DND-41 (cell line): ENCODE measurements around the gene SLC7A1.

Source experiments
- ATAC-seq: fragments of 200-7000 bp; cut with Tn5 transposase; 3 replicates; pipeline ENCODE4 v1.9.1; 2021; ENCODE audit warnings: low read depth; ENCODE audit not compliant: insufficient read depth
- DNase-seq: peaks from one replicate; pipeline ENCODE4 v3.0.0-alpha.2; 2020
- H2AFZ ChIP-seq: 2 replicates; pipeline ENCODE4 v1.6.0; 2012; ENCODE audit warnings: low read depth, low read length
- H3K27ac ChIP-seq: 2 replicates; pipeline ENCODE4 v1.5.1; 2012; ENCODE audit warnings: low read length, inconsistent platforms
- H3K27me3 ChIP-seq: fragments of 200-600 bp; sonication (generic); 2 replicates; pipeline ENCODE4 v1.6.0; 2012; ENCODE audit warnings: low read length, mild to moderate bottlenecking, inconsistent platforms; ENCODE audit not compliant: insufficient read depth, poor library complexity
- H3K36me3 ChIP-seq: 2 replicates; pipeline ENCODE4 v1.5.1; 2012; ENCODE audit warnings: low read length, inconsistent platforms; ENCODE audit not compliant: insufficient read depth
- H3K4me1 ChIP-seq: 2 replicates; pipeline ENCODE4 v1.5.1; 2012; ENCODE audit warnings: mild to moderate bottlenecking, low read length; ENCODE audit not compliant: insufficient read depth
- H3K4me2 ChIP-seq: 2 replicates; pipeline ENCODE4 v1.6.0; 2012; ENCODE audit warnings: mild to moderate bottlenecking, moderate library complexity, low read length, inconsistent platforms; ENCODE audit not compliant: insufficient read depth
- H3K4me3 ChIP-seq, 2 experiments: fragments of 200-600 bp in 1 of 2; shearing (Covaris generic) in 1 of 2; 2 replicates each; pipeline ENCODE4 v1.5.1; 2012 to 2016; ENCODE audit warnings: inconsistent platforms in 2 of 2, low read length in 2 of 2, mild to moderate bottlenecking in 2 of 2, low read depth in 1 of 2, moderate library complexity in 1 of 2
- H3K79me2 ChIP-seq: 2 replicates; pipeline ENCODE4 v1.6.0; 2012; ENCODE audit warnings: low read length, inconsistent platforms; ENCODE audit not compliant: insufficient read depth
- H3K9ac ChIP-seq: 2 replicates; pipeline ENCODE4 v1.6.0; 2012; ENCODE audit warnings: low read depth, mild to moderate bottlenecking, inconsistent platforms, low read length, moderate library complexity
- H3K9me3 ChIP-seq: 2 replicates; pipeline ENCODE4 v1.5.1; 2012; ENCODE audit warnings: low read length, moderate library complexity, mild to moderate bottlenecking, inconsistent platforms; ENCODE audit not compliant: insufficient read depth, severe bottlenecking
- H4K20me1 ChIP-seq: 2 replicates; pipeline ENCODE4 v1.6.0; 2012; ENCODE audit warnings: low read length; ENCODE audit not compliant: insufficient read depth
- EZH2 ChIP-seq: IDR thresholded peaks from 3 replicates; pipeline ENCODE4 v1.6.1; 2012; ENCODE audit warnings: borderline replicate concordance, low read depth, mild to moderate bottlenecking, moderate library complexity, low read length, inconsistent platforms; ENCODE audit not compliant: severe bottlenecking
- TF ChIP-seq, protein P1 (sequence below): IDR thresholded peaks from 2 replicates; pipeline ENCODE4 v1.5.1; 2012; ENCODE audit warnings: borderline replicate concordance, low read length, moderate library complexity, mild to moderate bottlenecking; ENCODE audit not compliant: poor library complexity, severe bottlenecking; ENCODE audit errors: extremely low read depth

Gene SLC7A1

DNA sequence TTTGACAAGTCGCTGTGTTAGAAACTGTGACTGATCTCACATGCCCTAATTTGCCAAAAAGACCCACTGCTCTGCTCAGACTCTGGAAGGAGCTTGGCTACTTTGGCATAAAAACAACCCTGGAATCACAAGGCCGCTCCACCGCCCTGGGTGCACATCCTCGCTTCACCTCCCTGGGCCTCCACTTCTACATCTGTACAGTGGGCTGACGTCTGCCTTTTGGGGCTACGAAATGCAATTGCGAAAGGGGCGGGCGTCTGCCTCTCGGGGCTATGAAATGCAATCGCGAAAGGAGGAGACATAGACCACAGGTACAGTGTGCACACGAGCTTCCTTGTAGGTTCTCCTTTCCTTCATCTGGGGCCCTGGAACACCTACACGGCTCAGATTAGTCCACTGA is 74.2 kb downstream of the SLC7A1 start:
- ATAC-seq, result no peak
- Histone ChIP-seq H3K9me3 (no peaks in the 10 kb centered on the region), H4K20me1 (peaks cover 57% of the 10 kb centered on the region), H2AFZ (no peak overlapping the region), H3K27ac (no peak overlapping the region), H3K36me3 (peaks cover 99% of the 10 kb centered on the region), H3K4me2 (no peak overlapping the region), H3K4me3 (no peak overlapping the region), H3K4me1 (no peaks in the 10 kb centered on the region), H3K9ac (no peak overlapping the region), H3K79me2 (peaks cover 10% of the 10 kb centered on the region), H3K27me3 (no peaks in the 10 kb centered on the region)
- no peak for TF ChIP-seq EZH2
- TF ChIP-seq, protein P1, sequence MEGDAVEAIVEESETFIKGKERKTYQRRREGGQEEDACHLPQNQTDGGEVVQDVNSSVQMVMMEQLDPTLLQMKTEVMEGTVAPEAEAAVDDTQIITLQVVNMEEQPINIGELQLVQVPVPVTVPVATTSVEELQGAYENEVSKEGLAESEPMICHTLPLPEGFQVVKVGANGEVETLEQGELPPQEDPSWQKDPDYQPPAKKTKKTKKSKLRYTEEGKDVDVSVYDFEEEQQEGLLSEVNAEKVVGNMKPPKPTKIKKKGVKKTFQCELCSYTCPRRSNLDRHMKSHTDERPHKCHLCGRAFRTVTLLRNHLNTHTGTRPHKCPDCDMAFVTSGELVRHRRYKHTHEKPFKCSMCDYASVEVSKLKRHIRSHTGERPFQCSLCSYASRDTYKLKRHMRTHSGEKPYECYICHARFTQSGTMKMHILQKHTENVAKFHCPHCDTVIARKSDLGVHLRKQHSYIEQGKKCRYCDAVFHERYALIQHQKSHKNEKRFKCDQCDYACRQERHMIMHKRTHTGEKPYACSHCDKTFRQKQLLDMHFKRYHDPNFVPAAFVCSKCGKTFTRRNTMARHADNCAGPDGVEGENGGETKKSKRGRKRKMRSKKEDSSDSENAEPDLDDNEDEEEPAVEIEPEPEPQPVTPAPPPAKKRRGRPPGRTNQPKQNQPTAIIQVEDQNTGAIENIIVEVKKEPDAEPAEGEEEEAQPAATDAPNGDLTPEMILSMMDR, result no peak
- DNase-seq, result no peak

DNA sequence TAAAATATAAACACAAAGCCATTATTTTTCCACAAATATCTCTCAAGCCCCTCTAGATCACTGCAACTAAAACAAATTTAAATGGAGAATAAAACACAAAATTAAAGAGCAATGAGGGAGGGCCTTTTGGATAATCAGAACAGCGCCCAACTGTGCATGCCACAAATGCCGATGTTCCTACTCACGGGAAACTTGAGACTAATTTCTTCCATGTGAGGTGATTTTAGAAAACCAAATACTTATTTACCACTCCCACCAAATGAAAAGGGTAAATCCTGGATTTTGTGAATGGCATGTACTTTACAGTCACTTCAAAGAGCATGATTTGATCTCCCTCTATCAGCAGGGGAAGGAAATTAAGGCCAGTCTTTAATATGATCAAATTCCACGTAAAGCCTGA is 74.8 kb downstream of the SLC7A1 start:
- Histone ChIP-seq H2AFZ (no peak overlapping the region), H3K4me1 (no peaks in the 10 kb centered on the region), H4K20me1 (peaks cover 50% of the 10 kb centered on the region), H3K79me2 (peaks cover 5% of the 10 kb centered on the region), H3K36me3 (peaks cover 100% of the 10 kb centered on the region), H3K27ac (no peak overlapping the region), H3K4me3 (no peak overlapping the region), H3K9ac (no peak overlapping the region), H3K9me3 (no peaks in the 10 kb centered on the region), H3K4me2 (no peak overlapping the region), H3K27me3 (no peaks in the 10 kb centered on the region)
- TF ChIP-seq, protein P1, result no peak
- no peak for TF ChIP-seq EZH2
- ATAC-seq, result no peak
- DNase-seq, result no peak

DNA sequence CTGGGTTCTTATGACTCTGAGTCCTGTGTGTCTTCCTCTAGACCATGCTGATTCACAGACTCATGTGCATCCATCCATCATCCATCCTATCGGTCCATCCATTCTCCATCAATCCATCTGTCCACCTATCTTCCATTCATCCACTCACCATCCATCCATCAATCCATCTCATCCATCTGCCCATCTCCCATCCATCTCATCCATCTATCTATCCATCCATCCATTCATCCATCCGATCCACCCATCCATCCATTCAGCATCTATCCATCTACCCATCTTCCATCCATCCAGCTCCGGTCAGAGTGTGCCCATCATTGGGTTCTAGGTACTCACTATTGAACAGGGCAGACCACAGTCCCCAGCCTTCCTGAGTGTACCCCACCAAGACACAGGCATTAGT is 75.6 kb downstream of the SLC7A1 start:
- no peak overlapping the region for H3K27ac ChIP-seq
- no peak for ATAC-seq
- H3K36me3 ChIP-seq, result peaks cover 100% of the 10 kb centered on the region
- no peak overlapping the region for H2AFZ ChIP-seq
- H3K4me2 ChIP-seq, result no peak overlapping the region
- no peak for TF ChIP-seq EZH2
- TF ChIP-seq, protein P1, result no peak
- H3K4me1 ChIP-seq, result no peaks in the 10 kb centered on the region
- H4K20me1 ChIP-seq, result peaks cover 48% of the 10 kb centered on the region
- DNase-seq, result no peak
- no peaks in the 10 kb centered on the region for H3K27me3 ChIP-seq
- no peaks in the 10 kb centered on the region for H3K9me3 ChIP-seq
- peaks cover under 1% of the 10 kb centered on the region; the same call in 1 of the 2 replicates for H3K79me2 ChIP-seq
- H3K9ac ChIP-seq, result no peak overlapping the region
- H3K4me3 ChIP-seq, result no peak overlapping the region

DNA sequence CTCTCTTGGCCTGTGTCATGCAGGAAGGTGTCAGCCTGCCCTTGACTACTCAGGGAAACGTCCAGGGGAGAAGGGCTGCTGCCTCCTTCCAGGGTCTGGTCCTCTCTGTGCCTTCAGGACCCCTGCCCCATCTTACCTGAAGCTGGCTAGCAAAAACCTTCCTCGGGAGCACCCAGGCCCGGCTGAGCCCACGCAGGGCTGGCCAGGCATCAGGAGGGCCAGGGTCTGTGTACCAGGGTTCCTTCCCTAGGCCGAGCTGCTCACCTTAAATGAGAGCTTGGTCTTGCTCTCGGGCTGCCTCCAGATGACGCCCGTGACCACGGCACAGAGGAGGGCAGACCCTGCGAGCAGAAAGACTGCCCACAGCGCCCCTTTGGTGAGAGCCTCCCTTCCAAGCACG is 78.6 kb downstream of the SLC7A1 start:
- Histone ChIP-seq H3K4me2 (no peak overlapping the region), H4K20me1 (peaks cover 35% of the 10 kb centered on the region), H3K36me3 (peaks cover 98% of the 10 kb centered on the region), H3K27me3 (no peaks in the 10 kb centered on the region), H3K27ac (no peak overlapping the region), H3K9me3 (no peaks in the 10 kb centered on the region), H3K4me3 (no peak overlapping the region), H3K4me1 (no peaks in the 10 kb centered on the region), H2AFZ (no peak overlapping the region), H3K79me2 (no peaks in the 10 kb centered on the region; the same call in 1 of the 2 replicates), H3K9ac (no peak overlapping the region)
- ATAC-seq, result no peak
- no peak for TF ChIP-seq EZH2
- TF ChIP-seq, protein P1, result no peak
- DNase-seq, result no peak
